Cardiac fibroblast (primary cell): Measurements from ENCODE around the gene RPS6KA5.

Experiments
- DNase-seq, 2 donors: peaks; one replicate each; pipeline versions ENCODE4 v3.0.0 to v3.0.0-alpha.2; 2010; ENCODE audit warnings: low read depth in 2 of 2
- H3K4me3 ChIP-seq, 2 donors: replicated peaks in 1 of 2; 1 replicate in 1 of 2; 2 replicates in 1 of 2; pipeline ENCODE4 v1.5.1; 2011; ENCODE audit warnings: low read depth in 2 of 2, low read length in 2 of 2, mild to moderate bottlenecking in 2 of 2, moderate library complexity in 1 of 2
- CTCF ChIP-seq: IDR thresholded peaks from one replicate; pipeline ENCODE4 v1.5.1; 2011; ENCODE audit warnings: low read depth, mild to moderate bottlenecking, low read length, inconsistent platforms

The RPS6KA5 gene

GRCh38 chr14:91067186-91067585 is 6.7 kb upstream of the RPS6KA5 start:
- DNase-seq: no peak
- no peak for TF ChIP-seq CTCF
- no peak overlapping the region for H3K4me3 ChIP-seq

GRCh38 chr14:91065266-91065665 is 4.8 kb upstream of the RPS6KA5 start:
- no peak for DNase-seq
- no peak overlapping the region for H3K4me3 ChIP-seq
- no peak for TF ChIP-seq CTCF

GRCh38 chr14:91063119-91063518 is 2.7 kb upstream of the RPS6KA5 start:
- H3K4me3 ChIP-seq: no peak overlapping the region
- TF ChIP-seq CTCF: no peak
- DNase-seq: peak; percentile 4 to 9

- no peak for TF ChIP-seq CTCF
- no peak overlapping the region for H3K4me3 ChIP-seq
- DNase-seq: no peak
These were observed 2.2 kb upstream of the RPS6KA5 start for GRCh38 chr14:91062600-91062999.

GRCh38 chr14:91061056-91061887 is 831 bp upstream of the RPS6KA5 start:
- DNase-seq: no peak
- H3K4me3 ChIP-seq: peak overlapping the region; percentile 45 to 61
- no peak for TF ChIP-seq CTCF

- TF ChIP-seq CTCF: no peak
- DNase-seq: no peak
- peak overlapping the region; percentile 87 for H3K4me3 ChIP-seq
These were observed 678 bp downstream of the RPS6KA5 start for GRCh38 chr14:91059576-91060350.
